HEK293T (cell line): Measurements from ENCODE around the gene DHX30.
"Not testable (repeated sequence)": the region's sequence is repeated elsewhere in the genome, so short reads cannot be mapped to it uniquely, and the experiment has no call there.

Source experiments
- CTCF ChIA-PET: fragments of 350-600 bp; formaldehyde crosslinking; extraction: SDS; loops from one replicate; lab custom pipeline; 2021; ENCODE audit warnings: antibody characterized with exemption, inconsistent platforms; lab: Yijun Ruan, JAX
- POLR2A ChIA-PET: fragments of 350-600 bp; formaldehyde crosslinking; extraction: SDS; loops from one replicate; lab custom pipeline; 2020; ENCODE audit warnings: antibody characterized with exemption, inconsistent platforms; lab: Yijun Ruan, JAX
- DNase-seq: peaks from one replicate; pipeline ENCODE4 v3.0.0; 2012; ENCODE audit warnings: mixed read lengths; ENCODE audit errors: extremely low spot score
- ARNT ChIP-seq: fragments of 450-650 bp; IDR thresholded peaks from 2 replicates; pipeline ENCODE4 v1.6.1; 2017; ENCODE audit warnings: mild to moderate bottlenecking
- BHLHE40 ChIP-seq: fragments of 450-650 bp; IDR thresholded peaks from 2 replicates; pipeline ENCODE4 v1.6.1; 2016; ENCODE audit warnings: mild to moderate bottlenecking, moderate library complexity, borderline replicate concordance
- CTBP1 ChIP-seq: fragments of 450-650 bp; IDR thresholded peaks from 2 replicates; pipeline ENCODE4 v1.6.1; 2016; ENCODE audit warnings: borderline replicate concordance
- ELF4 ChIP-seq: fragments of 450-650 bp; IDR thresholded peaks from 2 replicates; pipeline ENCODE4 v1.6.1; 2017; ENCODE audit warnings: antibody characterized with exemption
- FOXA1 ChIP-seq: fragments of 450-650 bp; IDR thresholded peaks from 2 replicates; pipeline ENCODE4 v1.6.1; 2016; ENCODE audit warnings: mild to moderate bottlenecking
- FOXK2 ChIP-seq: fragments of 450-650 bp; IDR thresholded peaks from 2 replicates; pipeline ENCODE4 v1.6.1; 2016; ENCODE audit warnings: mild to moderate bottlenecking
- FOXM1 ChIP-seq: fragments of 450-650 bp; IDR thresholded peaks from 2 replicates; pipeline ENCODE4 v1.6.1; 2017; ENCODE audit warnings: mild to moderate bottlenecking, borderline replicate concordance
- HDGF ChIP-seq: fragments of 450-650 bp; IDR thresholded peaks from 2 replicates; pipeline ENCODE4 v1.6.1; 2017; ENCODE audit warnings: antibody characterized with exemption, borderline replicate concordance
- L3MBTL2 ChIP-seq: fragments of 450-650 bp; conservative IDR thresholded peaks from 2 replicates; pipeline ENCODE4 v1.6.1; 2016; ENCODE audit warnings: mild to moderate bottlenecking
- LEF1 ChIP-seq: fragments of 450-650 bp; IDR thresholded peaks from 2 replicates; pipeline ENCODE4 v1.6.1; 2017; ENCODE audit warnings: mild to moderate bottlenecking, borderline replicate concordance
- NFRKB ChIP-seq: fragments of 450-650 bp; IDR thresholded peaks from 2 replicates; pipeline ENCODE4 v1.6.1; 2016; ENCODE audit warnings: mild to moderate bottlenecking, moderate library complexity
- SP1 ChIP-seq: fragments of 450-650 bp; IDR thresholded peaks from 2 replicates; pipeline ENCODE4 v1.6.1; 2017
- SUZ12 ChIP-seq: fragments of 450-650 bp; IDR thresholded peaks from 2 replicates; pipeline ENCODE4 v1.6.1; 2016; ENCODE audit warnings: mild to moderate bottlenecking
- TARDBP ChIP-seq: fragments of 450-650 bp; IDR thresholded peaks from 2 replicates; pipeline ENCODE4 v1.6.1; 2016
- ZNF384 ChIP-seq: fragments of 450-650 bp; IDR thresholded peaks from 2 replicates; pipeline ENCODE4 v1.6.1; 2016
- TF ChIP-seq, protein P1 (sequence below): fragments of 450-650 bp; IDR thresholded peaks from 2 replicates; pipeline ENCODE4 v1.6.1; 2016

Gene DHX30

DNA sequence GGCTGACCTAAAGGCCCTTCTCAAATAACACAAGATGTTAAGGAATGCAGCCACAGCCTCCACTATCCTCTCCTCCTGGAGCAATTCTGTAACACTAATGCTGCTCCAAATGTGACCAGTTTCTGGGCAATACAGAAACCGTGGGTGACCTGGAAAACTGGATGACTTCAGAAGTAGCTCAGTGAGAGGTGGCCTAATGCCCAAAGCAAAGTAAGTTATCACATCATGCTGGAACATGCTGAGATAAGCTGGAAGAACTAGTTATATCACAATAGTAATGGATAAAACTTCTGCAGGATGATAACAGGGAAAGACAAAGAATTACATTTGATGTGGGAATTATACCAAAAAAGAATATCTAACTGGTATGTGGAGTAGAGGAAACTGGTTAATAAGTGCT lies 72.0 kb downstream of the DHX30 start:
- ChIA-PET POLR2A (no interaction called here), CTCF (no interaction called here)
- TF ChIP-seq ELF4 (no peak), HDGF (no peak), FOXM1 (no peak), ARNT (no peak), SUZ12 (no peak), BHLHE40 (no peak), SP1 (no peak), L3MBTL2 (no peak), LEF1 (no peak), TARDBP (no peak), CTBP1 (no peak), ZNF384 (no peak), FOXK2 (no peak), FOXA1 (no peak), NFRKB (no peak)
- TF ChIP-seq, protein P1, sequence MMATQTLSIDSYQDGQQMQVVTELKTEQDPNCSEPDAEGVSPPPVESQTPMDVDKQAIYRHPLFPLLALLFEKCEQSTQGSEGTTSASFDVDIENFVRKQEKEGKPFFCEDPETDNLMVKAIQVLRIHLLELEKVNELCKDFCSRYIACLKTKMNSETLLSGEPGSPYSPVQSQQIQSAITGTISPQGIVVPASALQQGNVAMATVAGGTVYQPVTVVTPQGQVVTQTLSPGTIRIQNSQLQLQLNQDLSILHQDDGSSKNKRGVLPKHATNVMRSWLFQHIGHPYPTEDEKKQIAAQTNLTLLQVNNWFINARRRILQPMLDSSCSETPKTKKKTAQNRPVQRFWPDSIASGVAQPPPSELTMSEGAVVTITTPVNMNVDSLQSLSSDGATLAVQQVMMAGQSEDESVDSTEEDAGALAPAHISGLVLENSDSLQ: no peak
- no peak for DNase-seq

- CTCF ChIA-PET: interaction anchor here (1.1 kb wide), 1 partner anchor 40 kb away, joined by 3 read pairs; no protein-coding TSS in a partner anchor
- POLR2A ChIA-PET: no interaction called here
- no peak for DNase-seq
- TF ChIP-seq FOXK2 (no peak), ARNT (no peak), SP1 (no peak), HDGF (no peak)
Observed at GRCh38 chr3:47877290-47877689, 74.4 kb downstream of the DHX30 start.

GRCh38 chr3:47877719-47878118 lies 74.8 kb downstream of the DHX30 start:
- DNase-seq: no peak
- POLR2A ChIA-PET: no interaction called here
- TF ChIP-seq ZNF384 (no peak), SUZ12 (no peak), FOXA1 (no peak), FOXK2 (no peak), LEF1 (no peak), NFRKB (no peak), L3MBTL2 (no peak), FOXM1 (no peak), SP1 (no peak), ELF4 (no peak), CTBP1 (no peak)
- CTCF ChIA-PET: interaction anchor here (1.1 kb wide), 1 partner anchor 40 kb away, joined by 3 read pairs; no protein-coding TSS in a partner anchor

GRCh38 chr3:47882338-47882737 lies 79.4 kb downstream of the DHX30 start:
- CTCF ChIA-PET: interaction anchor here (0.6 to 0.9 kb wide), 5 partner anchors 9 to 215 kb away, joined by 3 to 6 read pairs (median 3); no protein-coding TSS in a partner anchor
- POLR2A ChIA-PET: no interaction called here
- TF ChIP-seq SP1: no peak
- no peak for TF ChIP-seq SUZ12
- TF ChIP-seq, protein P1: no peak
- no peak for TF ChIP-seq HDGF
- no peak for TF ChIP-seq FOXA1
- TF ChIP-seq CTBP1: no peak
- TF ChIP-seq BHLHE40: no peak
- no peak for TF ChIP-seq L3MBTL2
- TF ChIP-seq NFRKB: no peak
- TF ChIP-seq ELF4: no peak
- TF ChIP-seq TARDBP: no peak
- no peak for TF ChIP-seq ZNF384
- no peak for TF ChIP-seq FOXK2
- TF ChIP-seq ARNT: no peak
- no peak for TF ChIP-seq FOXM1
- no peak for TF ChIP-seq LEF1
- no peak for DNase-seq

DNA sequence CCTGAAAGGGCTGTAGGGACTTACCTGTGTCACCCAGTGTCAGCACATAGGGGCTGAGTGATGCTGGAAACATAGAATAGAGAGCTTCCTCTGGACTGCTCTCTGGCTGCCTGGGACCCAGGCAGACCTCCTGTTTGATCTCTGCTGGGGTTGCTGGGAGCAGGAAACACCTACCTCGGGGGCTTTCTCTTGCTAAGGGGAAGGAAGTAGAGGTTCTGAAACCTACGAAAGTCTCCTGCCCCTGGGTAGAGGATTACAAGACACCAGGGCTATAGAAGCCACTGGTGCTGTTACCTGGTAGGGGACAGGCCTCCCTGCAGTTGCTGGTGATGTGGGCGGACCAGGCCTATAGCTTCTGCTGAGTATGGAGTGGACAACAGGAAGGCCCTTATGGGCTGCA lies 81.7 kb downstream of the DHX30 start:
- POLR2A ChIA-PET: no interaction called here
- DNase-seq: no peak
- CTCF ChIA-PET: no interaction called here
- no peak for TF ChIP-seq NFRKB
- TF ChIP-seq ARNT: no peak
- no peak for TF ChIP-seq TARDBP
- TF ChIP-seq FOXA1: no peak
- TF ChIP-seq HDGF: no peak
- TF ChIP-seq SP1: no peak
- TF ChIP-seq FOXM1: no peak
- TF ChIP-seq BHLHE40: no peak
- no peak for TF ChIP-seq L3MBTL2
- no peak for TF ChIP-seq LEF1
- no peak for TF ChIP-seq FOXK2
- no peak for TF ChIP-seq CTBP1
- TF ChIP-seq SUZ12: no peak
- no peak for TF ChIP-seq ZNF384
- TF ChIP-seq ELF4: no peak

GRCh38 chr3:47885168-47885567 lies 82.2 kb downstream of the DHX30 start:
- CTCF ChIA-PET: no interaction called here
- TF ChIP-seq ZNF384 (no peak), FOXM1 (no peak)
- TF ChIP-seq, protein P1: peak; percentile 86
- POLR2A ChIA-PET: no interaction called here
- no peak for DNase-seq

- POLR2A ChIA-PET, CTCF ChIA-PET, DNase-seq: not testable (repeated sequence)
Observed at GRCh38 chr3:47887991-47888390, 85.1 kb downstream of the DHX30 start.
